ENCODE data around the gene NR0B2. TPM values are rescaled to one million over a fixed set of nuclear protein-coding genes. Genes with fewer than 3 reads are reported as not detected.

NR0B2 gene
- total and polyA plus RNA-seq, 10 of the 15 experiments (the other 5 are each of a cell fraction or from before 2014, with no cell fraction given), result not detected

DNA sequence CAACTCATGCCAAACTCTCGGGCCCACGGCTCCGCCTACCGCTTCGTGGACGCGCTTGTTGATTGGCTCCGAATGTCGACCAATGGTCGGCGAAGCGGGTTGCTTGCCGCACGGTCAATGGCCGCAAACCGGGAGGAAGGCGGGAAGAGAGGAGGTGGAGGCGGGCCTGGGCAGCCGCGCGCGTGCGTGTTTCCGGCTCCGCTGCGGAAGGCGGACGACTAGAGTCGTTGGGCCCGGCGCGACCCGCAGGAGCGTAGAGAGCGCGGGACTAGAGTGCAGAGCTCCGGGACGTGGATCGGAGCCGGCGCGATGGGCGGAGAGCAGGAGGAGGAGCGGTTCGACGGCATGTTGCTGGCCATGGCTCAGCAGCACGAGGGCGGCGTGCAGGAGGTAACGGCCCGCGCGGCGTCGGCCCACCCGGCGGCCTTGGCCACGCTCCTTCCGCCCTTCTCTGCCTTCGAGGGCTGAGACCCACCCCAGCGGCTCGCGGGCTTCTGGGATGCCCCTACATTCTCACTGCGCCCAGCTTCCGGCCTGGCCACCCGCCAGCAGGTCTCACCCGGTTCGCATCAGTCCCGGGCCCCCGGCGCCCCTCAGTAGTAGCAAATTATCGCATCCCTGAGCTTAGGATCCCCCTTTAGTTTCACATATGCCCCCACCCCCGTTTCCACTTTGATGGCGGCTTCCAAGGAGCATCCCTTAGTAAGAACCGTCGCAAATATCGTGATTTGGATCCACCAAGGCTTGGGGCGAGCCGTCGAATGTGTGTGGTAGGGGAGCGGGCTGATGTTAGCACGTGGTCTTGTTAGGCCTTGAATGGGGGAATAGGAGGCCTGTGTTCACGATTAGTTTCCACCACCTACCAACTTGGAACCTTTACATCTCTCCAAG is 8.0 kb upstream of the NR0B2 start, which contains the start of gene NUDC (continued):
- TF ChIP-seq IKZF1 (conservative IDR thresholded peaks at IDR 0.05) (peak; percentile 71; the same call in 1 of the 2 replicates), CBX3 (IDR thresholded peaks at IDR 0.05; ENCODE audit: borderline replicate concordance, low read depth) (no peak), POU2F2 (IDR thresholded peaks at IDR 0.05; ENCODE audit: borderline replicate concordance, low read depth, low read length) (0 out of 3 replicates have a peak, but pooled peaks have one; percentile 21), IKZF2 (IDR thresholded peaks at IDR 0.05) (no peak), MEF2A (IDR thresholded peaks at IDR 0.05; ENCODE audit: insufficient read depth, low read depth, low read length) (no peak), ZNF217 (IDR thresholded peaks at IDR 0.05) (no peak), NR2C2 (IDR thresholded peaks at IDR 0.05; ENCODE audit: borderline replicate concordance, control insufficient read depth, insufficient read length, low read depth) (no peak), BACH1 (IDR thresholded peaks at IDR 0.05; ENCODE audit: borderline replicate concordance) (peak; percentile 34; the same call in 1 of the 2 replicates), ZBED1 (IDR thresholded peaks at IDR 0.05; ENCODE audit: borderline replicate concordance) (no peak), GABPA (IDR thresholded peaks at IDR 0.05; ENCODE audit: low read depth) (peak; percentile 91), RELA (IDR thresholded peaks at IDR 0.05; ENCODE audit: borderline replicate concordance, partially characterized antibody) (no peak), CREM (IDR thresholded peaks at IDR 0.05; ENCODE audit: low read depth) (peak; percentile 90), SREBF2 (IDR thresholded peaks at IDR 0.05; ENCODE audit: low read length) (no peak), TCF12 (IDR thresholded peaks at IDR 0.05; ENCODE audit: low read depth, low read length) (no peak), LARP7 (IDR thresholded peaks at IDR 0.05) (peak; percentile 85), RCOR1 (conservative IDR thresholded peaks at IDR 0.05; ENCODE audit: low read depth, low read length) (no peak), ESRRA (IDR thresholded peaks at IDR 0.05; ENCODE audit: low read length) (no peak), SRF (IDR thresholded peaks at IDR 0.05; ENCODE audit: low read depth in 2 of 2, low read length in 2 of 2) (no peak), YY1 (IDR thresholded peaks at IDR 0.05; ENCODE audit: low read depth, low read length) (no peak), SMAD1 (IDR thresholded peaks at IDR 0.05; ENCODE audit: low read depth, partially characterized antibody) (no peak), NRF1 (conservative IDR thresholded peaks at IDR 0.05; ENCODE audit: low read depth, low read length) (peak; percentile 33; the same call in 1 of the 2 replicates)
- TF ChIP-seq, protein P1, sequence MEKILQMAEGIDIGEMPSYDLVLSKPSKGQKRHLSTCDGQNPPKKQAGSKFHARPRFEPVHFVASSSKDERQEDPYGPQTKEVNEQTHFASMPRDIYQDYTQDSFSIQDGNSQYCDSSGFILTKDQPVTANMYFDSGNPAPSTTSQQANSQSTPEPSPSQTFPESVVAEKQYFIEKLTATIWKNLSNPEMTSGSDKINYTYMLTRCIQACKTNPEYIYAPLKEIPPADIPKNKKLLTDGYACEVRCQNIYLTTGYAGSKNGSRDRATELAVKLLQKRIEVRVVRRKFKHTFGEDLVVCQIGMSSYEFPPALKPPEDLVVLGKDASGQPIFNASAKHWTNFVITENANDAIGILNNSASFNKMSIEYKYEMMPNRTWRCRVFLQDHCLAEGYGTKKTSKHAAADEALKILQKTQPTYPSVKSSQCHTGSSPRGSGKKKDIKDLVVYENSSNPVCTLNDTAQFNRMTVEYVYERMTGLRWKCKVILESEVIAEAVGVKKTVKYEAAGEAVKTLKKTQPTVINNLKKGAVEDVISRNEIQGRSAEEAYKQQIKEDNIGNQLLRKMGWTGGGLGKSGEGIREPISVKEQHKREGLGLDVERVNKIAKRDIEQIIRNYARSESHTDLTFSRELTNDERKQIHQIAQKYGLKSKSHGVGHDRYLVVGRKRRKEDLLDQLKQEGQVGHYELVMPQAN (conservative IDR thresholded peaks at IDR 0.05), result peak; percentile 92
- TF ChIP-seq, protein P2, sequence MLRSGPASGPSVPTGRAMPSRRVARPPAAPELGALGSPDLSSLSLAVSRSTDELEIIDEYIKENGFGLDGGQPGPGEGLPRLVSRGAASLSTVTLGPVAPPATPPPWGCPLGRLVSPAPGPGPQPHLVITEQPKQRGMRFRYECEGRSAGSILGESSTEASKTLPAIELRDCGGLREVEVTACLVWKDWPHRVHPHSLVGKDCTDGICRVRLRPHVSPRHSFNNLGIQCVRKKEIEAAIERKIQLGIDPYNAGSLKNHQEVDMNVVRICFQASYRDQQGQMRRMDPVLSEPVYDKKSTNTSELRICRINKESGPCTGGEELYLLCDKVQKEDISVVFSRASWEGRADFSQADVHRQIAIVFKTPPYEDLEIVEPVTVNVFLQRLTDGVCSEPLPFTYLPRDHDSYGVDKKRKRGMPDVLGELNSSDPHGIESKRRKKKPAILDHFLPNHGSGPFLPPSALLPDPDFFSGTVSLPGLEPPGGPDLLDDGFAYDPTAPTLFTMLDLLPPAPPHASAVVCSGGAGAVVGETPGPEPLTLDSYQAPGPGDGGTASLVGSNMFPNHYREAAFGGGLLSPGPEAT (IDR thresholded peaks at IDR 0.05; ENCODE audit: low read depth), result 0 out of 2 replicates have a peak, but pooled peaks have one; percentile 65
- TF ChIP-seq, protein P3, sequence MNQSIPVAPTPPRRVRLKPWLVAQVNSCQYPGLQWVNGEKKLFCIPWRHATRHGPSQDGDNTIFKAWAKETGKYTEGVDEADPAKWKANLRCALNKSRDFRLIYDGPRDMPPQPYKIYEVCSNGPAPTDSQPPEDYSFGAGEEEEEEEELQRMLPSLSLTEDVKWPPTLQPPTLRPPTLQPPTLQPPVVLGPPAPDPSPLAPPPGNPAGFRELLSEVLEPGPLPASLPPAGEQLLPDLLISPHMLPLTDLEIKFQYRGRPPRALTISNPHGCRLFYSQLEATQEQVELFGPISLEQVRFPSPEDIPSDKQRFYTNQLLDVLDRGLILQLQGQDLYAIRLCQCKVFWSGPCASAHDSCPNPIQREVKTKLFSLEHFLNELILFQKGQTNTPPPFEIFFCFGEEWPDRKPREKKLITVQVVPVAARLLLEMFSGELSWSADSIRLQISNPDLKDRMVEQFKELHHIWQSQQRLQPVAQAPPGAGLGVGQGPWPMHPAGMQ (IDR thresholded peaks at IDR 0.05; ENCODE audit: borderline replicate concordance), result no peak
- TF ChIP-seq, protein P4, sequence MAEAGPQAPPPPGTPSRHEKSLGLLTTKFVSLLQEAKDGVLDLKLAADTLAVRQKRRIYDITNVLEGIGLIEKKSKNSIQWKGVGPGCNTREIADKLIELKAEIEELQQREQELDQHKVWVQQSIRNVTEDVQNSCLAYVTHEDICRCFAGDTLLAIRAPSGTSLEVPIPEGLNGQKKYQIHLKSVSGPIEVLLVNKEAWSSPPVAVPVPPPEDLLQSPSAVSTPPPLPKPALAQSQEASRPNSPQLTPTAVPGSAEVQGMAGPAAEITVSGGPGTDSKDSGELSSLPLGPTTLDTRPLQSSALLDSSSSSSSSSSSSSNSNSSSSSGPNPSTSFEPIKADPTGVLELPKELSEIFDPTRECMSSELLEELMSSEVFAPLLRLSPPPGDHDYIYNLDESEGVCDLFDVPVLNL (IDR thresholded peaks at IDR 0.05; ENCODE audit: low read depth, low read length), result no peak
